ENCODE results near the gene PRM1.

PRM1 gene

GRCh38 chr16:11308493-11309283 lies 27.6 kb upstream of the PRM1 start:
- Histone ChIP-seq H4K91ac (ENCODE audit: low read depth, low read length, poor library complexity) (no peak overlapping the region), H3K14ac (ENCODE audit: low read length) (no peak overlapping the region), H3K27me3 (ENCODE audit: control insufficient read depth in 3 of 3, insufficient read depth in 3 of 3, low read depth in 1 of 3, low read length in 3 of 3) (no peaks in the 10 kb centered on the region), H2BK120ac (ENCODE audit: low read depth, low read length) (no peak overlapping the region), H3K36me3 (replicated peaks in 1 of 2; ENCODE audit: control insufficient read depth in 2 of 2, insufficient read depth in 2 of 2, low read length in 2 of 2) (no peaks in the 10 kb centered on the region), H3K4me3 (ENCODE audit: low read length in 2 of 2) (peak overlapping the region in 1 of 2 donors; percentile 19), H3K23ac (ENCODE audit: low read depth, low read length, poor library complexity) (no peak overlapping the region), H3K9ac (ENCODE audit: low read depth, low read length, poor library complexity) (no peak overlapping the region), H3K4me1 (ENCODE audit: control insufficient read depth in 2 of 2, insufficient read depth in 1 of 2, low read depth in 1 of 2, low read length in 2 of 2) (peaks cover 5 to 14% of the 10 kb centered on the region in 2 donors), H3K27ac (replicated peaks; ENCODE audit: low read length) (no peak overlapping the region), H3K18ac (ENCODE audit: low read length) (peak overlapping the region; percentile 90), H2AFZ (ENCODE audit: low read length) (peak overlapping the region; percentile 32), H3K4ac (ENCODE audit: low read length) (peak overlapping the region; percentile 27), H4K8ac (ENCODE audit: low read depth, low read length) (no peak overlapping the region), H2AK5ac (ENCODE audit: low read depth, low read length) (peak overlapping the region; percentile 66), H3K79me1 (ENCODE audit: low read depth, low read length) (no peaks in the 10 kb centered on the region), H2BK15ac (ENCODE audit: low read length) (peak overlapping the region; percentile 56), H2BK12ac (ENCODE audit: low read length) (peak overlapping the region; percentile 91), H3K4me2 (ENCODE audit: insufficient read depth, low read length, poor library complexity, severe bottlenecking) (no peak overlapping the region), H3K9me3 (replicated peaks in 1 of 2; ENCODE audit: control insufficient read depth in 2 of 2, insufficient read depth in 1 of 2, low read depth in 1 of 2, low read length in 2 of 2) (no peaks in the 10 kb centered on the region), H2BK5ac (ENCODE audit: low read length) (no peak overlapping the region)
- WGBS, 2 donors (ENCODE audit: extremely low coverage in 2 of 2, insufficient read length in 2 of 2, insufficient replicate concordance in 1 of 2) = no CpG with 5 or more reads among the region's 15 CpGs
- no peak for DNase-seq (ENCODE audit: low spot score)

GRCh38 chr16:11307639-11308492 lies 26.7 kb upstream of the PRM1 start:
- H2BK15ac ChIP-seq (ENCODE audit: low read length) = peak overlapping the region; percentile 56
- H3K27ac ChIP-seq (replicated peaks; ENCODE audit: low read length) = no peak overlapping the region

GRCh38 chr16:11306997-11307638 lies 26.0 kb upstream of the PRM1 start:
- no peak overlapping the region for H2AK5ac ChIP-seq (ENCODE audit: low read depth, low read length)
- H3K14ac ChIP-seq (ENCODE audit: low read length) = no peak overlapping the region
- no peak overlapping the region for H2BK12ac ChIP-seq (ENCODE audit: low read length)
- no peak overlapping the region for H3K4me2 ChIP-seq (ENCODE audit: insufficient read depth, low read length, poor library complexity, severe bottlenecking)
- H3K4ac ChIP-seq (ENCODE audit: low read length) = no peak overlapping the region
- H2BK5ac ChIP-seq (ENCODE audit: low read length) = no peak overlapping the region
- H3K18ac ChIP-seq (ENCODE audit: low read length) = no peak overlapping the region
- no peak overlapping the region for H2BK120ac ChIP-seq (ENCODE audit: low read depth, low read length)
- no peak overlapping the region for H2AFZ ChIP-seq (ENCODE audit: low read length)
- no CpG with 5 or more reads among the region's 7 CpGs for WGBS, 2 donors (ENCODE audit: extremely low coverage in 2 of 2, insufficient read length in 2 of 2, insufficient replicate concordance in 1 of 2)
- H3K4me1 ChIP-seq (ENCODE audit: control insufficient read depth in 2 of 2, insufficient read depth in 1 of 2, low read depth in 1 of 2, low read length in 2 of 2) = peaks cover 0 to 4% of the 10 kb centered on the region in 2 donors
- H2BK15ac ChIP-seq (ENCODE audit: low read length) = no peak overlapping the region
- no peak for DNase-seq (ENCODE audit: low spot score)
- no peak overlapping the region for H3K27ac ChIP-seq (replicated peaks; ENCODE audit: low read length)
- H3K27me3 ChIP-seq (ENCODE audit: control insufficient read depth in 3 of 3, insufficient read depth in 3 of 3, low read depth in 1 of 3, low read length in 3 of 3) = no peaks in the 10 kb centered on the region
- no peaks in the 10 kb centered on the region for H3K79me1 ChIP-seq (ENCODE audit: low read depth, low read length)
- no peak overlapping the region for H4K91ac ChIP-seq (ENCODE audit: low read depth, low read length, poor library complexity)
- H3K9ac ChIP-seq (ENCODE audit: low read depth, low read length, poor library complexity) = no peak overlapping the region
- no peak overlapping the region for H3K4me3 ChIP-seq (ENCODE audit: low read length in 2 of 2)
- H3K23ac ChIP-seq (ENCODE audit: low read depth, low read length, poor library complexity) = no peak overlapping the region
- H3K9me3 ChIP-seq (replicated peaks in 1 of 2; ENCODE audit: control insufficient read depth in 2 of 2, insufficient read depth in 1 of 2, low read depth in 1 of 2, low read length in 2 of 2) = no peaks in the 10 kb centered on the region
- no peaks in the 10 kb centered on the region for H3K36me3 ChIP-seq (replicated peaks in 1 of 2; ENCODE audit: control insufficient read depth in 2 of 2, insufficient read depth in 2 of 2, low read length in 2 of 2)
- H4K8ac ChIP-seq (ENCODE audit: low read depth, low read length) = no peak overlapping the region

More at GRCh38 chr16:11307639-11308492, 26.7 kb upstream of the PRM1 start:
- H2AK5ac ChIP-seq (ENCODE audit: low read depth, low read length) = peak overlapping the region; percentile 60
- H2BK120ac ChIP-seq (ENCODE audit: low read depth, low read length) = no peak overlapping the region
- H3K23ac ChIP-seq (ENCODE audit: low read depth, low read length, poor library complexity) = peak overlapping the region; percentile 90
- no peaks in the 10 kb centered on the region for H3K36me3 ChIP-seq (replicated peaks in 1 of 2; ENCODE audit: control insufficient read depth in 2 of 2, insufficient read depth in 2 of 2, low read length in 2 of 2)
- H3K27me3 ChIP-seq (ENCODE audit: control insufficient read depth in 3 of 3, insufficient read depth in 3 of 3, low read depth in 1 of 3, low read length in 3 of 3) = no peaks in the 10 kb centered on the region
- no peak overlapping the region for H4K8ac ChIP-seq (ENCODE audit: low read depth, low read length)
- no peaks in the 10 kb centered on the region for H3K79me1 ChIP-seq (ENCODE audit: low read depth, low read length)
- no peak overlapping the region for H2BK5ac ChIP-seq (ENCODE audit: low read length)
- no peak for DNase-seq (ENCODE audit: low spot score)
- H3K4ac ChIP-seq (ENCODE audit: low read length) = peak overlapping the region; percentile 27
- H3K14ac ChIP-seq (ENCODE audit: low read length) = no peak overlapping the region
- H2BK12ac ChIP-seq (ENCODE audit: low read length) = peak overlapping the region; percentile 91
- no CpG with 5 or more reads among the region's 21 CpGs for WGBS, 2 donors (ENCODE audit: extremely low coverage in 2 of 2, insufficient read length in 2 of 2, insufficient replicate concordance in 1 of 2)
- no peaks in the 10 kb centered on the region for H3K9me3 ChIP-seq (replicated peaks in 1 of 2; ENCODE audit: control insufficient read depth in 2 of 2, insufficient read depth in 1 of 2, low read depth in 1 of 2, low read length in 2 of 2)
- H4K91ac ChIP-seq (ENCODE audit: low read depth, low read length, poor library complexity) = no peak overlapping the region
- peak overlapping the region in 1 of 2 donors; percentile 4 for H3K4me3 ChIP-seq (ENCODE audit: low read length in 2 of 2)
- peak overlapping the region; percentile 90 for H3K18ac ChIP-seq (ENCODE audit: low read length)
- no peak overlapping the region for H3K4me2 ChIP-seq (ENCODE audit: insufficient read depth, low read length, poor library complexity, severe bottlenecking)
- no peak overlapping the region for H3K9ac ChIP-seq (ENCODE audit: low read depth, low read length, poor library complexity)
- peak overlapping the region; percentile 32 for H2AFZ ChIP-seq (ENCODE audit: low read length)
- peaks cover 2 to 6% of the 10 kb centered on the region in 2 donors for H3K4me1 ChIP-seq (ENCODE audit: control insufficient read depth in 2 of 2, insufficient read depth in 1 of 2, low read depth in 1 of 2, low read length in 2 of 2)

Data from neuronal stem cell (in vitro differentiated cells).